Stimulated activated CD4-positive, alpha-beta T cell treated with anti-CD3 and anti-CD28 coated beads, Interleukin-4, amount 100 ng/mL, for 4 hours (primary cell): ENCODE data around the gene NBEA.
"Not testable (repeated sequence)": the region's sequence is repeated elsewhere in the genome, so short reads cannot be mapped to it uniquely, and the experiment has no call there.

Source experiments
- DNase-seq, 2 experiments: peaks; one replicate each; pipeline ENCODE4 v3.0.0-alpha.2; 2020

Gene NBEA

DNA sequence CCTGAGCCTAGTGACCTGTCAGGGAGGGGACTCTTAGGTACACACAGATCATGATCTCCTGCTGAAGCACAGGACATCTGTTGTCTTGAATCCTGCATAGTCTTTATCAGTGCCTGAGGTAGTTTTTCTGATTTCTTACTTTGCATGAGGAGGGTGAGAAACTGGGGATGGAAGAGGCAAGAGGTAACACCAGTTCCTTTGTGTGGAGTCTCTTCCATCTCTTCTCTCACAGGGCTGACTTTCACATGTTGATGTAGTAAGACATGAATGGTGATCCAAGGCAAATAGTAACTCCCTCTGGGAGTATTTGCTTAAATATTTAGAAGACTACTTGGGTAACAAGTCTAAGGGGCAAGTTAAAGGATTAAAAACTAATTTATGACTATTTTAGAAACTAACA, 9.5 kb downstream of the NBEA start:
- no peak for DNase-seq

DNA sequence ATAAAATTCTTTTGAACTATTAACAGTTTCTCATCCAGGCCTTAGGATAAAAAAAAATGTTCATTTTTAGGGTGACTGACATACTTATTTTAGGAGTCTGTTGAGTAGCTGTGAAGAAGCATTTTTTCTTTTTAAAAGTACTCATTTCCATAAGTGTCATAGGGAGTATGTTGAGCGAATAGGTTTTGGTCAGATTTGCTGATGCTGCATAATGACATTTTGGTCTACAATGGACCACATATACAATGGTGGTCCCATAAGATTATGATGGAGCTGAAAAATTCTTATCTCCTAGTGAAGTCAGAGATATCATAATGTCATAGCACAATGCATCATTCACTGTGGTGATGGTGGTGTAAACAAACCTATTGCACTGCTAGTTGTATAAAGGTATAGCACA, 17.4 kb downstream of the NBEA start:
- no peak for DNase-seq

DNA sequence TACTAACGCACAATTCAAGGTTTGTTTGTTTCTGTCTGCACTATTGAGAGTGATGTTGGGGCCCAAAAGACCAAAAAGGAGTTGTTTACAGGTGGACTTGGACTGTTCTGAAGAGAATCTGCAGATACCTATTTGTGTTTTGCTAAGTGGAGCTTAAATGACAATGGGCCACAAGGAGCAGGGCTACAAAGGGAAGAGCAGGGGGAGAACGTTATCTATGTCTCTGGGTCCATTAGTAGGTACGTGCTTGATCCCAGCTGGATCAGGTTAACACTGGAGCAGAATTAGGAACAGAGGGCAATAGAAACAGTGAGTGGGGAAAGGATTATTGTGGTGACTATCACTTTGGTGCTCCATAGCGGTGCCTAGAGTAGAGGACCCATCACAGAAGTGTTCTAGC, 22.5 kb downstream of the NBEA start:
- no peak for DNase-seq

DNA sequence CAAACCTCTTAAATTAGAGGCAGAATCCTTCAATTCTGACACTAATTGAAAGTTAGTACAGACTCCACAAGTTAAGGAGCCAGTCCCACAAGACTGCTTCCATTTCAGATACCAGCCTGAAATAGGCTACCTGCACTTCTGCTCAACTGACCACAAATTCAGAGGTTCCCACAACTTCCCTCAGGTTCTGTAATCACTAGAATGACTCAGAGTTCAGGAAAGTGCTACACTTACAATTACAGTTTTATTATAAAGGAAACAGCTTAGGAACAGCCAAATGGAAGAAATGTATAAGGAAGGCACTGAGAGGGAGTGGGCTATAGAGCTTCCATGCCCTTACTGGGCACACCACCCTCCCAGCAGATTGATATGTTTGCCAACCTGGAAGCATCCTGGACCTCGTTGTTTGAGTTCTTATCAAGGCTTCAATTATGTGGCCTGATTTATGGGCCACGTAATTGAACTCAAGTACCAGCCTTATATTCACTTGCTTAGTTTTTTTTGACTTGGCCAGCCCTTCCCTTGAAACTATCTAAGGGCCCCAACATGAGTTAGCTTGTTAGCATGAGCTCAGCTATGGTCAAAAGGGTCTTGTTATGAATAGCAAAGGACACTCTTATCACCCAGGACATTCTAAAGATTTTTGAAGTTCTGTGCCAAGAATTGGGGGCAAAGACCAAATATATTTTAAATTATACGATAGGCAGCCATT, 25.9 kb downstream of the NBEA start:
- no peak for DNase-seq

DNA sequence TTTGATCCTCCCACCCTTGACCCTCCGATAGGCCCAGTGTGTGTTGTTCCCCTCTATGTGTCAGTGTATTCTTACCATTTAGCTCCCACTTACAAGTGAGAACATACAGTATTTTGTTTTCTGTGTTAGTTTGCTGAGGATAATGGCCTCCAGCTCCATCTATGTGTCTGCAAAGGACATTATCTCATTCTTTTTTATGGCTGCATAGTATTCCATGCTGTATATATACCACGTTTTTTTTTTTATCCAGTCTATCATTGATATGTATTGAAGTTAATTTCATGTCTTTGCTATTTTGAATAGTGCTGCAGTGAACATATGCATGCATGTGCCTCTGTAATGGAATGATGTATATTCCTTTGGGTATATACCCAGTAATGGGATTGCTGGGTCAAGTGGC, 27.5 kb downstream of the NBEA start:
- not testable (repeated sequence) for DNase-seq

DNA sequence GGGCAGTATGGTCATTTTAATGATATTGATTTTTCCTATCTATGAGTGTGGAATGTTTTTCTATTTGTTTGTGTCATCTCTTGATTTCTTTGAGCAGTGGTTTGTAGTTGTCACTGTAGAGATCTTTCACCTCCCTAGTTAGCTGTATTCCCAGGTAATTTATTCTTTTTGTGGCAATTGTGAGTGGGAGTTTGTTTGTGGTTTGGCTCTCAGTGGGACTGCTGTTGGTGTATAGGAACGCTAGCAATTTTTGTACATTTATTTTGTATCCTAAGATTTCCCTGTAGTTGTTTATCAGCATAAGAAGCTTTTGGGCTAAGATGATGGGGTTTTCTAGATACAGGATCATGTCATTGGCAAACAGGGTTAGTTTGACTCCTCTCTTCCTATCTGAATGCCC, 28.9 kb downstream of the NBEA start:
- DNase-seq, result no peak

DNA sequence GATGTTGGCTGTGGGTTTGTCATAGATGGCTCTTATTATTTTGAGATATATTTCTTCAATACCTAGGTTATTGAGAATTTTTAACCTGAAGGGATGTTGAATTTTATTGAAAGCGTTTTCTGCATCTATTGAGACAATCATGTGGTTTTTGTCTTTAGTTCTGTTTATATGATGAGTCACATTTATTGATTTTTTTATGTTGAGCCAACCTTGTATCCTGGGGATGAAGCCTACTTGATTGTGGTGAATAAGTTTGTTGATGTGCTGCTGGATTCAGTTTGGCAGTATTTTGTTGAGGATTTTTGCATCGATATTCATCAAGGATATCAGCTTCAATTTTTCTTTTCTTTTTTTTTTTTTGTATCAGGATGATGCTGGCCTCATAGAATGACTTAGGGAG, 29.4 kb downstream of the NBEA start:
- no peak for DNase-seq

DNA sequence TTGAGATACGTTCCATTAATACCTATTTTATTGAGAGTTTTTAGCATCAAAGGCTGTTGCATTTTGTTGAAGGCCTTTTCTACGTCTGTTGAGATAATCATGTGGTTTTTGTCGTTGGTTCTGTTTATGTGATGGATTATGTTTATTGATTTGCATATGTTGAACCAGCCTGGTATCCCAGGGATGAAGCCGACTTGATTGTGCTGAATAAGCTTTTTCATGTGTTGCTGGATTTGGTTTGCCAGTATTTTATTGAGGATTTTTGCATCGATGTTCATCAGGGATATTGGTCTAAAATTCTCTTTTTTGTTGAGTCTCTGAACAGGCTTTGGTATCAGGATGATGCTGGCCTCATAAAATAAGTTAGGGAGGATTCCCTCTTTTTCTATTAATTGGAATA, 43.1 kb downstream of the NBEA start:
- DNase-seq, result not testable (repeated sequence)

DNA sequence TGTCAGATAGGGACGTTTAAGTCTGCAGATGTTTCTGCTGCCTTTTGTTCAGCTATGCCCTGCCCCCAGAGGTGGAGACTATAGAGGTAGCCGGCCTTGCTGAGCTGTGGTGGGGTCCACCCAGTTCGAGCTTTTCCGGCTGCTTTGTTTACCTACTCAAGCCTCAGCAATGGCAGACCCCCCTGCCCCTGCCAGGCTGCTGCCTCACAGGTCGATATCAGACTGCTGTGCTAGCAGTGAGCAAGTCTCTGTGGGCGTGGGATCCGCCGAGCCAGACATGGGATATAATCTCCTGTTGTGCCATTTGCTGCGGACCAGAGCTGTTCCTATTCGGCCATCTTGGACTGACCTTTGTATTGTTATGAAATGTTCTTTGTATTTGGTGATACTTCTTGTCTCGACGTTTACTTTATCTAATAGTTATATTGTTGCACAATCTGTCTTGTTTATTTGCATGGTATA, 46.3 kb downstream of the NBEA start:
- no peak for DNase-seq

DNA sequence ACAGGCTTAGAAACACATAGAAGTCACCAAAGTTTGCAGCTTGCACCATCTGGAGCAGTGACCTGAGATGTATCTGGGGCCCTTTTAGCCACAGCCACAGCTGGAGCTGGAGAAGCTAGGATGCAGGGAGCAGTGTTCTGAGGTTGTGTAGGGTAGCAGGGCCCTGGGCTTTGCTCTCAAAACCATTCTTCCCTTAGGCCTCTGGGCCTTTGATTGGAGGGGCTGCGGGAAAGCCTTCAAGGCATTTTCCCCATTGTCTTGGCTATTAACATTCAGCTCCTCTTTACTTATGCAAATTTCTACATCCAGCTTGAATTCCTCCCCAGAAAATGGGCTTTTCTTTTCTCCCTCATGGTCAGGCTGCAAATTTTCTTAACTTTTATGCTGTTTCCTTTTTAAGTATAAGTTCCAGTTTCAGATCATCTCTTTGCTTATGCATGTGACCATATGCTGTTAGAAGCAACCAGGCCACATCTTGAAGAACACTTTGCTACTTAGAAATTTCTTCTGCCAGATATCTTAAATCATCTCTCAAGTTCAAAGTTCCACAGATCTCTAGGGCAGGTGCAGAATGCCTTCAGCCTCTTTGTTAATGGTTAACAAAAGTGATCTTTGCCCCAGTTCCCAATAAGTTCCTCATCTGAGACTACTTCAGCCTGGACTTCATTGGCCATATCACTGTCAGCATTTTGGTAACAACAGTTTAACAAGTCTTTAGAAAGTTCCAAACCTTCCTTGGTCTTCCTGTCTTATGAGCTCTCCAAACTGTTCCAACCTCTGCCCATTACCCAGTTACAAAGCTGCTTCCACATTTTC, 48.5 kb downstream of the NBEA start:
- DNase-seq, result no peak

DNA sequence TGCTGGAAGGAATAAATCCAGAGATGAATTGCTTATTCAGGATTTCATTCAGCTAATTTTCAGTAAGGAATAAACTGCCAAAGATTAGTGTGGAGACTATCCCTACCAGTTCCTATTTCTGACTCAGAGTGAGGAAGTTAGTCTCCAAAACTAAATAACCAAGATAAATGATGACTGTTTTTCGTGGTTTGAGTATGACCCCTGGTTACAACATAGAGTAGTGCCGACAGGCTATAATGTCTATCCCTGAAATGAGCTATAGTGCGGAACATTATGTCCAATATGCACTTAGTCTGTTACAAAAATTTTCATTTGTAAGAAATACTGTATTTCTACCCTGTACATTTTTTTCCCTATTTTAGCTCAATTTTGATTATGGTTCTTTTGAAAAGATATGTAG, 51.4 kb downstream of the NBEA start:
- DNase-seq, result no peak

DNA sequence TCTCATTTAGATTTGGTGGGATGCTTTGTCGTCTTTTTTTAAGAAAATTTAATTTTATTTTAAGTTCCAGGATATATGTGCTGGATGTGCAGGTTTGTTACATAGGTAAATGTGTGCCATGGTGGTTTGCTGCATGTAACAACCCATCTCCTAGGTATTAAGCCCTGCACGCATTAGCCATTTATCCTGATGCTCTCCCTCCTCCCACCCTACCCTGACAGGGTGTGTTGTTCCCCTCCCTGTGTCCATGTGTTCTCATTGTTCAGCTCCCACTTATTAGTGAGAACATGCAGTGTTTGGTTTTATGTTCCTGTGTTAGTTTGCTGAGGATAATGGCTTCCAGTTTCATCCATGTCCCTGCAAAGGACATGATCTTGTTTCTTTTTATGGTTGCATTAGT, 61.7 kb downstream of the NBEA start:
- DNase-seq, result not testable (repeated sequence)

DNA sequence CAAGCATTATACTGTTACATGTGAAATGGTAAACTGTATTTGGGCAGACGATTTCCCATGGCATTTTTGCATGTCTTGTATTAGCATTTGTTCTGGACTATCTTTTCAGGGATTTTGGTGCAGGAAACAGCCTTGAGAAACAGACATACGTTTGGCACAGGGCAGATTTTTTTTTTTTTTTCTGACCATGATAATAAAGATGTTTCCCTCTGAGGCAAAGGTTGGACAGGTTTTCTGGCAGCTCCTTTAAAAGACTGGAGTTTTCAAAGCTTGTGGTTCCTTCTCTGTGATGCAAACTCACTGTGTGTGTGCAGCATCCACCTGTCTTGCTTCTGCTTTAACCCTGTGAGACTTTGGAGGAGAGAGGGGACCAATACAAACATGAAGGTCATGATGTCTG, 63.0 kb downstream of the NBEA start:
- no peak for DNase-seq

DNA sequence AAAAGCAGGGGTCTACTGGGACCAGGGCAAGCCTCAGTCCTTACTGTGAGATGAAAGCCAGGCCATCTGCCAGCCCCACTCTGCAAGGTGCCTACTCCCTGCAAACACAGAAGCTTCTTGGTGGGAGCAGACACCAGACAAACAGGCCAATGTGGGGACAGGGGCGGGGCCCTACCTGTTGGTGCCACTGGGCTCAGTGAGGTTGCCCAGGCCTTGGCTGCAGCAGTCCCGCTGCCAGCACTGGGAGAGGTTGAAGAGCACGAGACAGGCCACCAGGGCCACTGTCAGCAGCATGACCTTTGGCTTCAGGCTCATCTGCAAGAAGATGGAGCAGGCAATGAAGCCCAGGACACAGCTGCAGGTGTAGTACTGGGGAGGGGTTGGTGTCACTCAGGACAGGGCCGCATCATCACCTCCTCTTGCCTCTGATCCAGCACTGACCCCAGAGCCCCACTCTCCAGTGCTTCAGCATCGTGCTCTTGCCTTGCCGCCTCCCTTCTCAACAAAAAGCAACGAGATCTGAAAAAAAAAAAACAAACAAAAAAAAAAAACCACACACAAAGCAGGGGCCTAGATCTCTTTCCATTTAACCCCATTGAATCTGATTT, 72.6 kb downstream of the NBEA start:
- DNase-seq, result no peak

DNA sequence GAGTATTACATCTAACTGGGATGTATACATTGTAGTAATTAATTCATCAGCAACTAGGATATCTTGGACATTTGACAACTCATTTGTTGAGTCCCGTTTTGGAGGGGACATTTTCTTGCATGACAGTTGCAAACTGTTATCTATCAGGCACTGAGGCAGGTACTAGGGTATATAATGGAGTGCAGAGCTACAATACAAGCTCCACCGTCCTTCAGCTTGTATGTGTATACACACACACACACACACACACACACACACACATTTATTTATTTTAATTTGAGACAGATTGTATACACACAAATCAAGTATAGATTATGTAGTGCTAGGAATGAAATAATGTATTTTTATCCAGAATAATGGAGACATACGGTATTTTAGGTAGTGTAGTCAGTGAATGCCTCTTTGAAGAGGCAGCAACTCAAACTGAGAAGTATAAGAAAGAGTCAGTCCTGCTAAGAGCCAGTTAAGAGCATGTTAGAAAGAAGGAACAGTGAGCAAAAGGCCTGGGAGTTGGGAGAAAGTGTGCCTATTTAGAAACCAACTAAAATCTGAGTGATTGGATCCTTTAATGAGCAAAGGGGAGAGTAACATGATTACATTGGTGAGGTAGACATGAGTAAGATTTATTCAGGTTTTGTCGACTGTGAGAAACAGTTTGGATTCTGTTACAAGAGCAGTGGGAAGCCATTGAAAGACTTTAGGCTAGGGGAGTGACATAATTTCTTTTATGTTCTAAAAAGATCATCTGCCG, 74.5 kb downstream of the NBEA start:
- no peak for DNase-seq

DNA sequence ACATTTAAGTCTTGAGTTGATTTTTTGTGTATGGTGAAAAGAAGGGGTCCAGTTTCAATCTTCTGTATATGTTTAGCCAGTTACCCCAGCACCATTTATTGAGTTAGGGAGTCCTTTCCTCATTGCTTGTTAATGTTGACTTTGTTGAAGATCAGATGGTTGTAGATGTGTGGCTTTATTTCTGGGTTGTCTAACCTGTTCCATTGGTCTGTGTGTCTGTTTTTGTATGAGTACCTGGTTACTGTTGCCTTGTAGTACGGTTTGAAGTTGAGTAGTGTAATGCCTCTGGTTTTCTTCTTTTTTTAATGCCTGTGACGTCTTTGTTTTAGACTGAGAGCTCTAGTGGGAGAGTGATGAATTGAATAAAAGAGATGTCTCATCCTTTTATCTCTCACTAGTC, 83.2 kb downstream of the NBEA start:
- no peak for DNase-seq

DNA sequence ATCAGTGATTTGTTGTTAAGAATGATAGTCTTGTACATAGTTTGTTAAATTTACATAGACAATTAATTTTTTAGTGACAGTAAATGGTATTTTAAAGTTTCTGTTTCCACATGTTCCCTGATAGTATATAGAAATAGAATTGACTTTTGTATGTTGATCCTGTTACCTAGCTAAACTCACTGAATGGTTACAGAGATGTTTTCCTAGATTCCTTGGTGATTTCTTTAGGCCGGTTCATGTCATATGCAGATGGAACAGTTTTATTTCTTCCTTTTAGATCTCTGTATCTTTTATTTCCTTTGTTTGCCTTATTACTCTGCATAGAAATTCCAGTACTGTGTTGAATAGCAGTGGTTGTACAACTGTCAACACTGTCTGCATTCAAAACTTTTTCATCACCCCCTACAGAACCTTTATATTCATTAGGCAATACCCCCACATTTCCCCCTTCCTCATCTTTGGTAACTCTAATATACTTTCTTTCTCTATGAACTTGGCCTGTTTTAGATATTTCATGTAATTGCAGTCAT, 86.3 kb downstream of the NBEA start:
- DNase-seq, result no peak

DNA sequence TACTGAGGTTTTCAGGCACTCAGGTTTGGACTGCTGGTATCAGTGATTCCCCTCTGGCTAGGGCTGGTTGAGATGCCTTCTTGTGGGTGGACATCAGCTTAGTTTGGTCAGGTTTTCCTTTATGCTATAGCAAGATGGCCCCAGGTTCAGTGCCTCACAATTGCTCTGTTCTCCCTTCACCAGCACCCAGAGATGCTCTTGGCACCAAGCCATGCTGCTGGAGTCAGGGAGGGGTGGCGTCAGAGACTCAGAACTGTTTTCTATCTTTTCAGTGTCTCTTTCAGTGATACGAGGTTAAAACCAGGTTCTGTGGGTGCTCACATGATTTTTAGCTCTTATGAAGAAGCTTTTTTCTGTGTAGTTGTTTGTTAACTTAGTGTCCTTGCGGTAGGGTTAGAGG, 96.9 kb downstream of the NBEA start:
- DNase-seq, result no peak

DNA sequence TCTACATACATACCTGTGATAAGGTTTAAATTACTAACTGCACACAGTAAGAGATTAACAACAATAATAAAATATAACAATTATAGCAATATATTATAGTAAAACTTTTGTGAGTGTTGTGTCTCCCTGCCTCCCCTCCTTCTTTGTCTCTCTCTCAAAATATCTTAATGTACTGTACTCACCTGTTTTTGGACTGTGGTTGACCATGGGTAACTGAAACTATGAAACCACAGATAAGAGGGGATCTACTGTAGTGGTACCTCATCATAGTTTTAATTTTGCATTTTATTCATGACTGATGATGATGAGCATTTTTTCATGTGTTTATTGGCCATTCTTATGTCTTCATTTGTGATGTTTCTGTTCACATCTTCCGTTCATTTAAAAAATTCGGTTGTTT, 104.5 kb downstream of the NBEA start:
- DNase-seq, result no peak

DNA sequence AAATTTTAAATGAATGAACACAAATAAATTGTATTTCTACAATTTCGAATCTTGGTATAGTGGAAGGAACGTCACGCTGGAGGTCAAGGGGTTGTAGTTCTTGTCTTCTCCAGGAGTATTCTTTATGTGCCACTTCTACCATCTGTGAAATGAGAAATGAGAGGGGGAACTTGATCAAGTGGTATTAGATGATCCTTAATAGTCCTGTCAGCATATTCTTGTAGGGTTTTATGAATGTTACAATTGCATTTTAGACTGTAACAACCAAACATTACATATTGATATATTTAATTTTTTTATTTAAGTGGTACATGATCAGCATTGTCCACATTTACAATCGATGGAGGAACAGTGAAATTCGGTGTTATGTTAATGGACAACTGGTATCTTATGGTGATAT, 113.6 kb downstream of the NBEA start:
- no peak for DNase-seq

DNA sequence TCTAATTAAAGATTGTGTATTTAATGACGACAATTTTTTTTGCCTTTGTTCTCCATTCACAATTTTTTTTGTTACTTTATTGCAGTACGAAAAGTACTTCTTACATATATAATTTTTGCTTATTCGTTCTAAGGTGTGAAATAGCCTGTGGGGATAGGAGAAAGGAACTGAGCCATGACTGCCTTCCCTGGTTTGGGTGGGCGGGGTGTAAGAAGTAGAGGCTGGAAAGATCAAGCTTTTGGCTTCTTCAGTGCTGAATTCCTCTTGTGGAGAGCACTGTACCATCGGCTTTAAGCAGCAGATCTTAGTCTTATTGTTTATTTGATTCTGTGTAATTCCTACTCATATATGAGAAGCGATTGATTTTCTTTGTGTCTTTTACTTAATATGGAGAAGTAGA, 115.8 kb downstream of the NBEA start:
- no peak for DNase-seq

DNA sequence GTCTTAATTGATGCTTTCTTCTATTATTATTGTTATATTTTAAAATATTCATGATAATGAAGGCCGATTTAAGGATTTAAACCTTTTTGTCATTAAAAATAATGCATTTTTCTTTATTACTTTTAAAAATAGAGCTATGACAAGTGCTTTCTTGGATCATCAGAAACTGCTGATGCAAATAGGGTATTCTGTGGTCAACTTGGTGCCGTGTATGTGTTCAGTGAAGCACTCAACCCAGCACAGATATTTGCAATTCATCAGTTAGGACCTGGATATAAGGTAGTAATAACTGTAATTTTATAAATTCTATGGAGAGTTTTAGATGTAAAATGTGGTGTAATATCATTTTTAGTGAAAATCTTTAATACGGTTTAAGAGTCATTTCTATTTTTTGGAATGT, 116.5 kb downstream of the NBEA start:
- DNase-seq, result not testable (repeated sequence)

DNA sequence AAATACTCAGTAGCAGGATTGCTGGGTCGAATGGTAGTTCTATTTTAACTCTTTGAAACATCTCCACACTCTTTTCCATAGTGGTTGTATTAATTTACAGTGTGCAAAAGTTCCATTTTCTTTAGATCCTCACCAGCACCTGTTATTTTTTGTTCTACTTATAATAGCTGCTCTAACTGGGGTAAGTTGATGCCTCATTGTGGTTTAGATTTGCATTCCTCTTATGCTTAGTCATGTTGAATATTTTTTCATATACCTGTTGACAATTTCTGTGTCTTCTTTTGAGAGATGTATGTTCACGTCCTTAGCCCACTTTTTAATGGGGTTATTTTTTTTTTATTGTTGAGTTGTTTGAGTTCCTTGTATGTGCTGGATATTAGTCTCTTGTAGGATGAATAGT, 144.6 kb downstream of the NBEA start:
- no peak for DNase-seq
